Activated CD4-positive, CD25-positive, alpha-beta regulatory T cell treated with anti-CD3 and anti-CD28 coated beads, Interleukin-2, amount 50 U/mL, for 24 hours (primary cell): ENCODE measurements around the gene VAV2.
A peak's percentile ranks its signal among the peaks of the same experiment; 100 is the strongest.
"Not testable (repeated sequence)": the region's sequence is repeated elsewhere in the genome, so short reads cannot be mapped to it uniquely, and the experiment has no call there.

Source experiments
- ATAC-seq, 2 donors: fragments of 150-1000 bp; cut with Tn5 transposase; one replicate each; pipeline ENCODE4 v1.10.0; 2021; ENCODE audit warnings: mild to moderate bottlenecking in 1 of 2, moderate library complexity in 1 of 2

Gene VAV2

GRCh38 chr9:133763272-133764183 is 228.6 kb downstream of the VAV2 start:
- ATAC-seq, result no peak

- no peak for ATAC-seq
These were observed 229.4 kb downstream of the VAV2 start for GRCh38 chr9:133762488-133763271.

GRCh38 chr9:133761641-133762248 is 230.4 kb downstream of the VAV2 start:
- ATAC-seq, result no peak

- ATAC-seq, result no peak
These were observed 231.3 kb downstream of the VAV2 start for GRCh38 chr9:133760713-133761290.

GRCh38 chr9:133759946-133760345 is 232.2 kb downstream of the VAV2 start:
- no peak for ATAC-seq

GRCh38 chr9:133759146-133759900 is 232.8 kb downstream of the VAV2 start:
- ATAC-seq, result no peak

GRCh38 chr9:133758228-133758627 is 233.9 kb downstream of the VAV2 start:
- no peak for ATAC-seq

- no peak for ATAC-seq
These were observed 237.4 kb downstream of the VAV2 start for GRCh38 chr9:133754688-133755227.

- ATAC-seq, result no peak
These were observed 237.9 kb downstream of the VAV2 start for GRCh38 chr9:133754187-133754586.

- no peak for ATAC-seq
These were observed 239.2 kb downstream of the VAV2 start for GRCh38 chr9:133752739-133753446.

- no peak for ATAC-seq
These were observed 241.0 kb downstream of the VAV2 start for GRCh38 chr9:133750982-133751649.

GRCh38 chr9:133747309-133747708 is 244.8 kb downstream of the VAV2 start:
- no peak for ATAC-seq

- not testable (repeated sequence) for ATAC-seq
These were observed 247.6 kb downstream of the VAV2 start for GRCh38 chr9:133744528-133744927.

GRCh38 chr9:133742849-133743444 is 249.2 kb downstream of the VAV2 start:
- ATAC-seq, result peak; percentile 66 to 71

- ATAC-seq, result no peak
These were observed 249.9 kb downstream of the VAV2 start for GRCh38 chr9:133742251-133742650.

GRCh38 chr9:133741716-133742115 is 250.4 kb downstream of the VAV2 start:
- ATAC-seq, result no peak

GRCh38 chr9:133740911-133741310 is 251.2 kb downstream of the VAV2 start:
- ATAC-seq, result no peak

GRCh38 chr9:133739408-133740280 is 252.5 kb downstream of the VAV2 start:
- ATAC-seq, result no peak

GRCh38 chr9:133738640-133739225 is 253.4 kb downstream of the VAV2 start:
- no peak for ATAC-seq
